AG04450 (cell line): ENCODE measurements around the gene SEPTIN2. TPM values are rescaled to one million over a fixed set of nuclear protein-coding genes. Genes with fewer than 3 reads are reported as not detected.
A peak's percentile ranks its signal among the peaks of the same experiment; 100 is the strongest.

Source experiments
- CTCF ChIA-PET: fragments of 300-600, 350-600 bp; formaldehyde crosslinking; extraction: SDS; loops from one replicate; lab custom pipeline; 2022; ENCODE audit warnings: antibody characterized with exemption, inconsistent platforms; lab: Charles Lee
- POLR2A ChIA-PET: fragments of 350-600 bp; formaldehyde crosslinking; extraction: SDS; loops from one replicate; lab custom pipeline; 2021; ENCODE audit warnings: antibody characterized with exemption, inconsistent platforms; lab: Yijun Ruan, JAX
- DNase-seq: peaks from one replicate; pipeline ENCODE4 v3.0.0-alpha.2; 2011; ENCODE audit warnings: low read depth, low spot score
- H3K27ac ChIP-seq: one replicate; pipeline ENCODE4 v1.5.1; 2012; ENCODE audit warnings: low read depth, low read length, control low read depth
- H3K27me3 ChIP-seq: one replicate; pipeline ENCODE4 v1.6.0; 2012; ENCODE audit warnings: low read length; ENCODE audit not compliant: control insufficient read depth, insufficient read depth
- H3K4me3 ChIP-seq: 2 replicates; pipeline ENCODE4 v1.5.1; 2011; ENCODE audit warnings: mild to moderate bottlenecking, low read depth, low read length, control low read depth
- H3K9me3 ChIP-seq: 2 replicates; pipeline ENCODE4 v1.5.1; 2012; ENCODE audit warnings: low read length; ENCODE audit not compliant: control insufficient read depth, insufficient read depth
- polyA minus RNA-seq: library from RNA; depleted of rRNA, polyadenylated mRNA; stranded (reverse); fragments of >200 nt; gene quantifications from 2 replicates; pipeline ENCODE4 v1.2.3, GENCODE V29; 2011; rRNA and poly(A)+ RNA removed
- polyA plus RNA-seq: library from polyadenylated mRNA; depleted of rRNA; stranded (reverse); fragments of >200 nt; gene quantifications from 2 replicates; pipeline ENCODE4 v1.2.3, GENCODE V29; 2011; rRNA removed
- TF ChIP-seq, protein P1 (sequence below): IDR thresholded peaks from 2 replicates; pipeline ENCODE4 v1.5.1; 2011; ENCODE audit warnings: low read depth, low read length, control low read depth, inconsistent platforms

Gene SEPTIN2
- 788 and 1,080 TPM in 2 replicates for polyA plus RNA-seq
- polyA minus RNA-seq: 366 and 582 TPM in 2 replicates

DNA sequence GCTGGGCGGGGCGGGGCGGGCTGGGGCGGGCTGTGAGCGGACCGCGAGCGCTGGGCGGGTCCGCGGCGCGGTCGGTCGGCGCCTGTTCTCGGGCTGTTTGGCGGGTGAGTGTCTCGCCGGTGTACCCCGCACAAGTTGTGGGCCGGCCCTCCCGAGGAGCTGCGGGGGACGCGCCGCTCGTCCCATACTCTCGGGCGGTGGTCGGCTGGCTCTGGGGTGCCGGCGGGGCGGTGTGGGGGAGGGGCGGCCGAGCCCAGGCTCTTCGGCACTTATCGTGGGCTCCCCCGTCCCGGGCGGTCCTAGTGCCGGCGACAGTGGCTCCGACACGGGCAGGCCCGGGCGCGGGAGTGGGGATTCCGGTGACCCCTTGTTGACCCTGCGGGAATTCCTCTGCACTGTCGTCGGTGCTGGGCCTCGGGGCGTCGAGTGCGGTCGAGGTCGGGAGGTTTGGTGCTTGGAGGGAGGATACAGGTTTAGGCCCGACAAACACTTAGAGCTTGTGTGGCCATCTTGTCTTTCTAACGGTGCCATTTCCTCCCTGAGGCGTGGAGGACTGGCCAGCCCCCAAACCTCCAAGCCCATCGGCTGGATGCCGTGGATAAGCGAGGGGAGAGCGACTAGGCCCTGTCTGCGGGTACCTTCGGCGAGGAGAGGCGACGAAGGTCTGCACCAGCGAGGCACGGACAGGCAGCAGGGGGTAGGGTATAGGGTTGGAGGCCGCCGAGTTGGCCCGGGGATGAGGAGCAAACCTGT lies at the start of gene SEPTIN2:
Gene SEPTIN2, plus strand, starts transcription at position 47 of the 753 bp plus-strand sequence. CDS start 8,308 bp downstream, outside the sequence.
- TF ChIP-seq, protein P1, sequence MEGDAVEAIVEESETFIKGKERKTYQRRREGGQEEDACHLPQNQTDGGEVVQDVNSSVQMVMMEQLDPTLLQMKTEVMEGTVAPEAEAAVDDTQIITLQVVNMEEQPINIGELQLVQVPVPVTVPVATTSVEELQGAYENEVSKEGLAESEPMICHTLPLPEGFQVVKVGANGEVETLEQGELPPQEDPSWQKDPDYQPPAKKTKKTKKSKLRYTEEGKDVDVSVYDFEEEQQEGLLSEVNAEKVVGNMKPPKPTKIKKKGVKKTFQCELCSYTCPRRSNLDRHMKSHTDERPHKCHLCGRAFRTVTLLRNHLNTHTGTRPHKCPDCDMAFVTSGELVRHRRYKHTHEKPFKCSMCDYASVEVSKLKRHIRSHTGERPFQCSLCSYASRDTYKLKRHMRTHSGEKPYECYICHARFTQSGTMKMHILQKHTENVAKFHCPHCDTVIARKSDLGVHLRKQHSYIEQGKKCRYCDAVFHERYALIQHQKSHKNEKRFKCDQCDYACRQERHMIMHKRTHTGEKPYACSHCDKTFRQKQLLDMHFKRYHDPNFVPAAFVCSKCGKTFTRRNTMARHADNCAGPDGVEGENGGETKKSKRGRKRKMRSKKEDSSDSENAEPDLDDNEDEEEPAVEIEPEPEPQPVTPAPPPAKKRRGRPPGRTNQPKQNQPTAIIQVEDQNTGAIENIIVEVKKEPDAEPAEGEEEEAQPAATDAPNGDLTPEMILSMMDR: no peak
- no peak for DNase-seq
- ChIA-PET CTCF (interaction anchor here (1.0 kb wide), 2 partner anchors 14 to 48 kb away, joined by 3 read pairs; no protein-coding TSS in a partner anchor), POLR2A (interaction anchor here (0.6 to 1.4 kb wide), 5 partner anchors 8 to 371 kb away, joined by 3 to 5 read pairs (median 3); partner anchors contain the start of genes DTYMK and FARP2)
- Histone ChIP-seq H3K9me3 (peaks cover 4% of the 10 kb centered on the region; the same call in 1 of the 2 replicates), H3K27ac (peak within 1 kb of the TSS; percentile 98), H3K4me3 (peak within 1 kb of the TSS; percentile 96), H3K27me3 (no peaks in the 10 kb centered on the region)

DNA sequence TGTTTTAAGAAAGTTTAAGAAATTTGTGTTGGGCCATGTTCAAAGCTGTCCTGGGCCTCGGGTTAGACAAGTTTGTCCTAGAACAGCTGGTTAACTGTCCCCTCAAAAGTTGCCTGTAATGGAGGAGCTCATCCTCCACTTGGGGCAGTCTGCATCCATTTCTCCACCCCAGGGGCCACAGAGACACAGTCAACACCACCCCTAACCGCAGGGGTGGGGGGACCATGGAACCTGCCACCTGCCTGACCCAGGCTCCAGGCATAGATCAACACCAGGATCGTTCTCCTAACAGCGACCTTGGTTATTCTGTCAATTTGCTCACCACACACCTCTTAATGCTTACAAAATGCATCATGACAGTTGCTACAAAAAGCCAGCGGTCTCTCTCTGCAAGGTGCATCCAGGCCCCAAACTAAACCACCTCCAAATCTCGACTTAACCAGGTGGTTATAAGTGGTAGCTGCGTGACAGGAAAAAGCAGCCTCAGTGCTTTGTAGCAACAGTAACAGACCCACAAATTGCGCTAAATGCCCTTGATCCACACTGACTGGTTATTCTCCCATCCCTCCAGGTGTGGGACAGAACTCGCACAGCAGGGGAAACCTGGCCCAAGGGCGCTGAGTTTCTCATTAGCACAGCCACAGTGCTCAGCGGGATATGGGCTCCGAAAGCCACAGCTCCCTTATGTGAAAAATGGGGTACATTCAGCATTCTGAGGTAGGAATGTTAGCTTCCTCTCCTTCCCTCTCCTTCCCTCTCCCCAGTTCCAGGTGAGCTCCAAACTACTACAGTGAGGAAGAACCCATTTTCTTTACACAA lies 48.3 kb upstream of the SEPTIN2 start:
- POLR2A ChIA-PET: interaction anchor here (2.5 kb wide), 1 partner anchor 47 kb away, joined by 11 read pairs; no protein-coding TSS in a partner anchor
- TF ChIP-seq, protein P1: 0 out of 2 replicates have a peak, but pooled peaks have one; percentile 1

DNA sequence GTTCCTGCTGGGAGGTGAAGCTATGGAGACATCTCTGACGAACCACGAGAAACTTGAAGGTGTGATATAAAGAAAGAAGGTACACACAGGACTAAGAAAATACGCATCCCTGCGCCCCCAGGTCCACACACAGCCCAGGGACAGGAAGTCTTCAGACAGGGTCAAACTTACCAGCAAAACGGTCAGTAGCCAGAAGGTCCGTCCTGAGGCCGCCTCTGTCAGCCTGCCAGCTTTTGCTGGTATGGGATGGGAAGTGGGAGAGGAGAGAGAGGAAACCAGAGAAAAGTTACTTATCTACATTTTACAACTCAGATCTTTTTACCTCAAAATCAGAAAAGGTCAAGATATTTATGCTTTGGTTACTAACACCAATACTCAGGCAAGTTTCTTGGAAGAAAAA lies 47.4 kb upstream of the SEPTIN2 start:
- Histone ChIP-seq H3K27me3 (no peaks in the 10 kb centered on the region), H3K27ac (no peak overlapping the region), H3K9me3 (no peaks in the 10 kb centered on the region), H3K4me3 (no peak overlapping the region)
- DNase-seq: no peak
- TF ChIP-seq, protein P1: no peak
- POLR2A ChIA-PET: interaction anchor here (2.5 kb wide), 1 partner anchor 47 kb away, joined by 11 read pairs; no protein-coding TSS in a partner anchor
- CTCF ChIA-PET: interaction anchor here (1.0 kb wide), 1 partner anchor 47 kb away, joined by 3 read pairs; the partner anchor contains the start of genes HDLBP and SEPTIN2

More for the DNA sequence above, 48.3 kb upstream of the SEPTIN2 start:
- H3K4me3 ChIP-seq: no peak overlapping the region
- H3K9me3 ChIP-seq: no peaks in the 10 kb centered on the region
- CTCF ChIA-PET: no interaction called here
- no peak for DNase-seq
- no peak overlapping the region for H3K27ac ChIP-seq
- no peaks in the 10 kb centered on the region for H3K27me3 ChIP-seq

DNA sequence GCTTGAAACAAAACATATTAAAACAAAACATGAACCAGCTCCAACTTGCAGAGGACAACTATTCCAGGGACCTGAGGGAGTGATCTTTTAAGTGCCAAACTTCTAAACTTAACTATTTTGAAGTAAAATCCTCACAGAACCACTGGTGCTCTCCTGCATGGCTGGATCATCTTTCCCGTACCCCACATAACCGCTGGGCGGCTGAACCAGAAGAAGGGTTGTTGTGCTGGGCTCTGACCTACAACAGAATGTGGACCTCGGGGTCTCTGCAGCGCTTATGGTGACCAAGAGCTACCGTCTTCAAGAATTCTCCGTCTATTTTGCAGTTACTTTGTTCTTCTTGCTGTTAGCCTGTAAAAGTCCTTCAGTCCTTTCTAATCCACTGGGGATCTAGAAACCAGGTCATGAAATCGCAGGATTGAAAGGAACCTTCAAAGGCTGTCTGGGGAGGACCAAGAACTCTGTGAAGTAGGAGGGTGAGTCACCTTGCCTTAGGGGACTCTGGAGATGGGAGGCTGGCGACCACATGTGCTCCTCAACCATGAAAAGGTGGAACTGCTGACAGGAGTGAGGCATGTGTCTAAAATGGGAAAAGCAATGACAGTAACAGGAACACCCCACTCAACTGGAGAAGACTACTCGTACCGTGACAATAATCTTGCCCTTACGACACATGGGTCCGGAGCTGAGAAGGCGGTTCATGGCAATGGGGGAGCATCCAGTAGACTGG lies 46.8 kb upstream of the SEPTIN2 start:
- TF ChIP-seq, protein P1: no peak
- H3K27me3 ChIP-seq: no peaks in the 10 kb centered on the region
- ChIA-PET CTCF (interaction anchor here (1.0 kb wide), 1 partner anchor 47 kb away, joined by 3 read pairs; the partner anchor contains the start of genes HDLBP and SEPTIN2), POLR2A (interaction anchor here (2.5 kb wide), 1 partner anchor 46 kb away, joined by 11 read pairs; no protein-coding TSS in a partner anchor)
- no peaks in the 10 kb centered on the region for H3K9me3 ChIP-seq
- no peak overlapping the region for H3K4me3 ChIP-seq
- H3K27ac ChIP-seq: no peak overlapping the region
- DNase-seq: no peak
